Astrocyte (in vitro differentiated cells and primary cell): Measurements from ENCODE around the gene SRPK1. TPM values are rescaled to one million over a fixed set of nuclear protein-coding genes. Genes with fewer than 3 reads are reported as not detected.
"Not testable (repeated sequence)": the region's sequence is repeated elsewhere in the genome, so short reads cannot be mapped to it uniquely, and the experiment has no call there.

Source experiments
- DNase-seq: peaks from one replicate; pipeline ENCODE4 v3.0.0-alpha.2; 2010; ENCODE audit warnings: low read depth
- FAIRE-seq: peaks from 2 replicates; lab custom pipeline; 2011; peaks lifted over from hg19 to GRCh38; lab: Jason Lieb, UNC
- H2AFZ ChIP-seq: 2 replicates; pipeline ENCODE4 v1.6.0; 2012; ENCODE audit warnings: low read depth, low read length, inconsistent platforms
- H3K27ac ChIP-seq: 2 replicates; pipeline ENCODE4 v1.5.1; 2011; ENCODE audit warnings: low read depth, low read length, inconsistent platforms
- H3K27me3 ChIP-seq: 2 replicates; pipeline ENCODE4 v1.6.0; 2011; ENCODE audit warnings: low read length, inconsistent platforms; ENCODE audit not compliant: insufficient read depth
- H3K36me3 ChIP-seq: 2 replicates; pipeline ENCODE4 v1.5.1; 2011; ENCODE audit warnings: low read length, inconsistent platforms; ENCODE audit not compliant: insufficient read depth
- H3K4me1 ChIP-seq: 2 replicates; pipeline ENCODE4 v1.5.1; 2011; ENCODE audit warnings: low read length, inconsistent platforms; ENCODE audit not compliant: insufficient read depth
- H3K4me2 ChIP-seq: 2 replicates; pipeline ENCODE4 v1.6.0; 2012; ENCODE audit warnings: low read length, inconsistent platforms
- H3K4me3 ChIP-seq: 2 replicates; pipeline ENCODE4 v1.5.1; 2011; ENCODE audit warnings: low read depth, mild to moderate bottlenecking, low read length, inconsistent platforms; ENCODE audit not compliant: insufficient read depth
- H3K79me2 ChIP-seq: 2 replicates; pipeline ENCODE4 v1.6.0; 2012; ENCODE audit warnings: mild to moderate bottlenecking, low read length, inconsistent platforms; ENCODE audit not compliant: insufficient read depth
- H3K9ac ChIP-seq: 2 replicates; pipeline ENCODE4 v1.6.0; 2012; ENCODE audit warnings: mild to moderate bottlenecking, low read length, inconsistent platforms
- H3K9me3 ChIP-seq: 2 replicates; pipeline ENCODE4 v1.5.1; 2012; ENCODE audit warnings: low read depth, mild to moderate bottlenecking, low read length, inconsistent platforms; ENCODE audit not compliant: insufficient read depth
- H4K20me1 ChIP-seq: 2 replicates; pipeline ENCODE4 v1.6.0; 2012; ENCODE audit warnings: low read length, inconsistent platforms; ENCODE audit not compliant: insufficient read depth
- H3K27ac Mint-ChIP-seq: one replicate; pipeline ENCODE4 v1.8.0; 2021; ENCODE audit warnings: mild to moderate bottlenecking, mixed read lengths; ENCODE audit not compliant: unreplicated experiment
- H3K27me3 Mint-ChIP-seq: one replicate; pipeline ENCODE4 v1.8.0; 2021; ENCODE audit warnings: low read depth, mixed read lengths; ENCODE audit not compliant: unreplicated experiment
- H3K36me3 Mint-ChIP-seq: one replicate; pipeline ENCODE4 v1.8.0; 2021; ENCODE audit warnings: low read depth, mixed read lengths; ENCODE audit not compliant: unreplicated experiment
- H3K4me1 Mint-ChIP-seq: one replicate; pipeline ENCODE4 v1.8.0; 2021; ENCODE audit warnings: low read depth, mixed read lengths; ENCODE audit not compliant: unreplicated experiment
- H3K4me3 Mint-ChIP-seq: one replicate; pipeline ENCODE4 v1.8.0; 2021; ENCODE audit warnings: mild to moderate bottlenecking, moderate library complexity, mixed read lengths; ENCODE audit not compliant: unreplicated experiment
- H3K9me3 Mint-ChIP-seq: one replicate; pipeline ENCODE4 v1.8.0; 2021; ENCODE audit warnings: mild to moderate bottlenecking, mixed read lengths; ENCODE audit not compliant: unreplicated experiment
- EZH2 ChIP-seq: IDR thresholded peaks from 2 replicates; pipeline ENCODE4 v1.6.1; 2012; ENCODE audit warnings: mild to moderate bottlenecking, low read length, inconsistent platforms; ENCODE audit not compliant: insufficient read depth
- total RNA-seq: library from RNA; stranded (reverse); gene quantifications from 2 replicates; pipeline ENCODE4 v1.2.1, GENCODE V29; 2021
- TF ChIP-seq, protein P1 (sequence below): IDR thresholded peaks from 2 replicates; pipeline ENCODE4 v1.5.1; 2011; ENCODE audit warnings: low read depth, mild to moderate bottlenecking, inconsistent platforms, low read length, moderate library complexity; ENCODE audit not compliant: insufficient read depth

The SRPK1 gene
- total RNA-seq, 1 donor from 2014 or later: 58.6 TPM

DNA sequence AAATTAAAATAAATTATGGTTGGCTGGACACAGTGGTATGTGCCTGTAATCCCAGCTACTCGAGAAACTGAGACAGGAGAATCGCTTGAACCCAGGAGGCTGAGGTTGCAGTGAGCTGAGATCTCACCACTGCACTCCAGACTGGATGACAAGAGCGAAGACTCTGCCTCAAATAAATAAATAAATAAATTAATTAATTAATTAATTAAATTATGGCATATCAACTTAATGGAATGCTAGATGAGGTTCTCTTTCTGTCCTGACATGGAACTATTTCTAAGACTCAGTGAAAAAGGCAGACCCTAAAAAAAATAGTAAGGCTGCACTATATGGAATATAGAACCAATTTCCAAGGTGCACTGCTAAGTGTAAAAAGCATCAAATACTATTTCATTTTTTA, 4.8 kb downstream of the SRPK1 start:
- FAIRE-seq (no peak), DNase-seq (no peak)
- Histone ChIP-seq H3K4me1 (peaks cover 17% of the 10 kb centered on the region), H3K27ac (no peak overlapping the region), H3K27me3 (no peaks in the 10 kb centered on the region), H3K4me2 (no peak overlapping the region), H3K9ac (no peak overlapping the region), H3K79me2 (peaks cover 86% of the 10 kb centered on the region), H3K36me3 (no peaks in the 10 kb centered on the region), H4K20me1 (peaks cover 20% of the 10 kb centered on the region), H3K9me3 (no peaks in the 10 kb centered on the region), H2AFZ (no peak overlapping the region), H3K4me3 (no peak overlapping the region)
- TF ChIP-seq, protein P1, sequence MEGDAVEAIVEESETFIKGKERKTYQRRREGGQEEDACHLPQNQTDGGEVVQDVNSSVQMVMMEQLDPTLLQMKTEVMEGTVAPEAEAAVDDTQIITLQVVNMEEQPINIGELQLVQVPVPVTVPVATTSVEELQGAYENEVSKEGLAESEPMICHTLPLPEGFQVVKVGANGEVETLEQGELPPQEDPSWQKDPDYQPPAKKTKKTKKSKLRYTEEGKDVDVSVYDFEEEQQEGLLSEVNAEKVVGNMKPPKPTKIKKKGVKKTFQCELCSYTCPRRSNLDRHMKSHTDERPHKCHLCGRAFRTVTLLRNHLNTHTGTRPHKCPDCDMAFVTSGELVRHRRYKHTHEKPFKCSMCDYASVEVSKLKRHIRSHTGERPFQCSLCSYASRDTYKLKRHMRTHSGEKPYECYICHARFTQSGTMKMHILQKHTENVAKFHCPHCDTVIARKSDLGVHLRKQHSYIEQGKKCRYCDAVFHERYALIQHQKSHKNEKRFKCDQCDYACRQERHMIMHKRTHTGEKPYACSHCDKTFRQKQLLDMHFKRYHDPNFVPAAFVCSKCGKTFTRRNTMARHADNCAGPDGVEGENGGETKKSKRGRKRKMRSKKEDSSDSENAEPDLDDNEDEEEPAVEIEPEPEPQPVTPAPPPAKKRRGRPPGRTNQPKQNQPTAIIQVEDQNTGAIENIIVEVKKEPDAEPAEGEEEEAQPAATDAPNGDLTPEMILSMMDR: no peak
- no peak for TF ChIP-seq EZH2
- Mint-ChIP-seq H3K4me3 (no peak overlapping the region), H3K4me1 (peaks cover 10% of the 10 kb centered on the region), H3K9me3 (peaks cover 3% of the 10 kb centered on the region), H3K27ac (no peak overlapping the region), H3K36me3 (peaks cover 10% of the 10 kb centered on the region), H3K27me3 (no peaks in the 10 kb centered on the region)

DNA sequence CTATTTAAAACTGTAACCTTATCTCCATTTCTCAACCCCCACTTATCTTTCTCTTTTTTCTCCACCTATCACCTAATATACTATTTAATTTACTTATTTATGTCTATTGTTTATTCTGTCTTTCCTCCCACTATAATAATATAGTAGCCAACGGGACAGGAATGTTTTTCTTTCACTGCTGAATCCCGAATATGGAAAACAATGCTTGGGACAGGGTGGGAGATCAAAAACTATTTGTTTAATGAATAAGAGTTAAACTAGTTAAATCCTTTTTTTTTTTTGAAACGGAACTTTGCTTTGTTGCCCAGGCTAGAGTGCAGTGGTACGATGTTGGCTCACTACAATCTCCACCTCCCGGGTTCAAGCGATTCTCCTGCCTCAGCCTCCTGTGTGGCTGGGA, 6.4 kb downstream of the SRPK1 start:
- Histone ChIP-seq H4K20me1 (peaks cover 16% of the 10 kb centered on the region), H3K79me2 (peaks cover 88% of the 10 kb centered on the region), H3K4me1 (peaks cover 12% of the 10 kb centered on the region), H3K9me3 (no peaks in the 10 kb centered on the region), H2AFZ (no peak overlapping the region), H3K4me2 (no peak overlapping the region), H3K27me3 (no peaks in the 10 kb centered on the region), H3K36me3 (peaks cover 10% of the 10 kb centered on the region), H3K4me3 (no peak overlapping the region), H3K27ac (peak overlapping the region; percentile 43), H3K9ac (no peak overlapping the region)
- DNase-seq: no peak
- peaks cover 16% of the 10 kb centered on the region for H3K9me3 Mint-ChIP-seq
- no peaks in the 10 kb centered on the region for H3K27me3 Mint-ChIP-seq
- H3K36me3 Mint-ChIP-seq: peaks cover 21% of the 10 kb centered on the region
- H3K4me3 Mint-ChIP-seq: no peak overlapping the region
- TF ChIP-seq EZH2: no peak
- FAIRE-seq: no peak
- no peak overlapping the region for H3K27ac Mint-ChIP-seq
- peaks cover 10% of the 10 kb centered on the region for H3K4me1 Mint-ChIP-seq

DNA sequence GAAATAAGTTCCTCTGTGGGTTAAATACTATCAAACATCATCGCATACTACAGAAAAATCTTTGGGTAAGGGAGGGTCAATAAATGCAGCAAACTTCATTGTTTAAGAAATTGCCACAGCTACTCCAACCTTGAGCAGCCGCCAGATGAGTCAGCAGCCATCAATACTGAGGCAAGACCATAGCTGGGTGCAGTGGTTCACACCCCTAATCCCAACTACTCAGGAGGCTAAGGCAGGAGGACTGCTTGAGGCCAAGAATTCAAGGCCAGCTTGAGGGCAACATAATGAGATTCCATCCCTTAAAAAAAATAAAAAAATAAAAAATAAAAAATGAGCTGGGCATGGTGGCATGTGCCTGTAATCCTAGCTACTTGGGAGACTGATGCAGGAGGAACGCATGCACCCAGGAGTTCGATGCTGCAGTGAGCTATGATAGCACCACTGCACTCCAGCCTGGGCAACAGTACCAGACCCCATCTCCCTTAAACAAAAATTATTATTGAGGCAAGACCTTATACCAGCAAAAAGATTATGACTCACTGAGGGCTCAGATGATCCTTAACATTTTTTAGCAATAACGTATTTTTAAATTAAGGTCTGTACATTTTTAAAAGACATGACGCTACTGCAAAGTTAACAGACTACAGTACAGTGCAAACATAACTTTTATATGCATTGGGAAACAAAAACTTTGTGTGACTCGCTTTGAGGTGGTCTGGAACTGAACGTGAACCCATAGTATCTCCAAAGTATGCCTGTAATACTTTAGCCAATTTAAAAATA, 8.8 kb downstream of the SRPK1 start:
- Mint-ChIP-seq H3K4me3 (no peak overlapping the region), H3K27ac (no peak overlapping the region)
- no peaks in the 10 kb centered on the region for H3K9me3 ChIP-seq

DNA sequence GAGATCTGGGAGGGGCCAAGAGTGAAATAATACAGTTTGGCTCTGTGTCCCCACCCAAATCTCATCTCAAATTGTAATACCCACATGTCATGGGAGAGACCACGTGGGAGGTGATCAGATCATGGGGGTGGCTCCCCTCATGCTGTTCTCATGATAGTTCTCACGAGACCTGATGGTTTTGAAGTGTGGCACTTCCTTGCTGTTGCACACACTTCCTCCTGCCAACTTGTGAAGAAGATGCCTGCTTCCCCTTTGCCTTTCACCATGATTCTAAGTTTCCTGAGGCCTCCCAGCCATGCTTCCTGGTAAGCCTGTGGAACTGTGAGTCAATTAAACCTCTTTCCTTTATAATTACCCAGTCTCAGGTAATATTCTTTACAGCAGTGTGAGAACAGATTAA, 11.3 kb downstream of the SRPK1 start:
- H3K36me3 Mint-ChIP-seq: peaks cover 39% of the 10 kb centered on the region
- not testable (repeated sequence) for DNase-seq, H3K4me2 ChIP-seq, H3K4me3 ChIP-seq, H2AFZ ChIP-seq, H3K4me1 Mint-ChIP-seq, H3K27ac Mint-ChIP-seq, H3K27ac ChIP-seq, H3K9ac ChIP-seq, H3K4me3 Mint-ChIP-seq, FAIRE-seq, H3K9me3 ChIP-seq, H3K27me3 ChIP-seq, H3K27me3 Mint-ChIP-seq
- H3K9me3 Mint-ChIP-seq: peaks cover 26% of the 10 kb centered on the region
- peaks cover 11% of the 10 kb centered on the region for H3K36me3 ChIP-seq
- H3K4me1 ChIP-seq: peaks cover 12% of the 10 kb centered on the region
- peaks cover 86% of the 10 kb centered on the region for H3K79me2 ChIP-seq
- peaks cover 13% of the 10 kb centered on the region for H4K20me1 ChIP-seq

More for the DNA sequence above, 8.8 kb downstream of the SRPK1 start:
- no peaks in the 10 kb centered on the region for H3K4me1 Mint-ChIP-seq
- peak overlapping the region; percentile 59 for H3K4me2 ChIP-seq
- H3K79me2 ChIP-seq: peaks cover 86% of the 10 kb centered on the region
- no peak for FAIRE-seq
- H2AFZ ChIP-seq: no peak overlapping the region
- H3K27ac ChIP-seq: peak overlapping the region; percentile 73
- peak overlapping the region; percentile 39 for H3K9ac ChIP-seq
- no peaks in the 10 kb centered on the region for H3K27me3 Mint-ChIP-seq
- H3K4me1 ChIP-seq: peaks cover 6% of the 10 kb centered on the region
- H3K36me3 Mint-ChIP-seq: peaks cover 39% of the 10 kb centered on the region
- no peak for TF ChIP-seq EZH2
- TF ChIP-seq, protein P1: no peak
- H3K9me3 Mint-ChIP-seq: peaks cover 26% of the 10 kb centered on the region
- H3K36me3 ChIP-seq: peaks cover 11% of the 10 kb centered on the region
- H3K4me3 ChIP-seq: no peak overlapping the region
- DNase-seq: peak; percentile 44
- H4K20me1 ChIP-seq: peaks cover 2% of the 10 kb centered on the region
- H3K27me3 ChIP-seq: no peaks in the 10 kb centered on the region
